G401.6 (cell line): ENCODE data around the gene SHE.
"Not testable (repeated sequence)": the region's sequence is repeated elsewhere in the genome, so short reads cannot be mapped to it uniquely, and the experiment has no call there.

Source experiments
- FAIRE-seq: peaks from 2 replicates; lab custom pipeline; 2012; peaks lifted over from hg19 to GRCh38; lab: Jason Lieb, UNC

SHE gene

DNA sequence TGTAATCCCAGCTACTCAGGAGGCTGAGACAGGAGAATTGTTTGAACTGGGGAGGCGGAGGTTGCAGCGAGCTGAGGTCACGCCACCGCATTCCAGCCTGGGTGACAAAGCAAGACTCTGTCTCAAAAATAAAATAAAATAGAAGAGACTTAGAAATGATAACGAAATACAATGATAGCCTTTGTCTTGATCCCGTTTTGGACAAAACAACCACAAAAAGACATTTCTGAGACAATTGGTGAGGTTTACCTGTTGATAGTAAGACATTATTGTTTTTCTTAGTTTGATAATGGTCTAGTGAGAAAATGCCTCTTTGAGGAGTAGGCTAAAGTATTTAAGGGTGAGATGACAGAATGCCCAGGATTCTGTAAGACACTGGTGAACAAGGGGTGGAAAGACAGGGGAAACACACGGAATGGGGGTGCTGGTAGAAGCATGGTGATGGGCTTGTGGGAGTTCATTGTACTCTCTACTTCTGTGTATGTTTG, 11.9 kb upstream of the SHE start:
- no peak for FAIRE-seq

DNA sequence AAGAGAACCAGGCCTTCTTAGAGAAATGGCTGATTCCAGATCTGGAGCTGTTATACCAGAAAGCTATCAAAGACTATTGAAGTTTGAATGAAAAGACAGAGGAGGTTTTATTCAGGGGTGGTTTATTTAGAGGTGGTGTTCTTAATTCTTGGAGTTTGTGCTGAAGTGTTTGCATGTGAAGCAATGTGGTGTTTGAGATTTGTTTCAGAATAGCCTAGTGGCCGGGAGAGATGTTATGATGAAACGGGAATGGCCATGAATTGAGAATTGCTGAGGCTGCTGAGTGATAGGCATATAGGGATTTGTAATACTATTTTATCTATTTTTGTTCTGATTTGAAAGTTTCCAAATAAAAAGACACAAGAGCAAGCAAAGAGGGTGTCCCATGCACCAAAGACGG, 10.5 kb upstream of the SHE start:
- FAIRE-seq, result no peak

GRCh38 chr1:154503898-154504297, 1.7 kb upstream of the SHE start:
- FAIRE-seq, result no peak

GRCh38 chr1:154502744-154503115, 518 bp upstream of the SHE start:
- FAIRE-seq, result no peak

DNA sequence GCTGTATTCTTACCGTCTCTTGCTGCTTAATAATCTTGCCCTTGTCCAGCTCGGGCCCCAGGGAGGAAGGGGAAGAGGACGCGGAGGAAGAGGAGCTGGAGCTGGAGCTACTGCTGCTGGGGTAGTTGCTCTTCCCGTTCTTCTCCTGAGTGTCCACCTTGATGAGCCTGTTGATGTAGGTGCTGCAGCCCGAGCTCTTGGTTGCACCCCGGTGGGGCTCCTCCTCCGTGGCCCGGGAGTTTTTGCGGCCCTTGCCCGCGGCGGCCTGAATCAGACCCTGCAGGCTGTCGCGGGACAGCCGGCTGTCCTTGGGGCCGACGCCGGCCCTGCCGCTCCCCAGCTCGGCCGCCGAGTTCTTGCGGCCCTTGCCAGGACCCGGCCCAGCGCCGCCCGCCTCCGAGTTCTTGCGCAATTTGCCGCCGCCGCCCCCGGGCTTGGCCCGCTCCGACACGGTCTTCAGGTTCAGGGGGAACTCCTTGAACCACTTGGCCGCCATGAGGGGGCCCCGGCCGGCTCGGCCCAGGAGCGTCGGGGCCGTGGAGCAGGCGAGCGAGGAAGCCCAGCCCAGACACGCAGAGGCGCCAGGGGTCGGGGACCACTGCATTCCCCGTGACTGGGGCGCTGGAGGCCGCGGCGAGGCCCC, 668 bp downstream of the SHE start:
- FAIRE-seq, result no peak

- FAIRE-seq, result no peak
Measured at GRCh38 chr1:154500533-154500932, 1.7 kb downstream of the SHE start.

GRCh38 chr1:154499446-154499845, 2.8 kb downstream of the SHE start:
- no peak for FAIRE-seq

- FAIRE-seq, result no peak
Measured at GRCh38 chr1:154497026-154497806, 5.0 kb downstream of the SHE start.

DNA sequence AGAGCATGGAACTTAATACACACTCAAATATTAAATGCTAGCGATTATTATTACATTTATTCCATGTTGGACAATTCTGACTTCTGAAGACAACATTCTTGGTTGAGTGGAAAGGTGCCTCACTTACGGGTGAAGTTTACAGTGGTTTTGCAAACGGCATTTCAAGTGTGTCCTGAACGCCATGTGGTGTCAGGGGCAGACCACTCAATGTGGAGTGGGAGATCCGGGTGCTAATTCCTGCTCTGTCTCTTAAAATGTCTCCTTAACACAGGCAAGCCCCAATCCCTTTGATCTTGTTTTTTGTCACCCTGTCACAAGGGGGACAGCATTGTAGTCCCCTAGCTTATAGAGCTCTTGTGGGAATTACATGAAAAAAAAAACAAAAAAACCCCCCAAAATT, 5.8 kb downstream of the SHE start:
- FAIRE-seq, result no peak

GRCh38 chr1:154495496-154496273, 6.5 kb downstream of the SHE start:
- no peak for FAIRE-seq

DNA sequence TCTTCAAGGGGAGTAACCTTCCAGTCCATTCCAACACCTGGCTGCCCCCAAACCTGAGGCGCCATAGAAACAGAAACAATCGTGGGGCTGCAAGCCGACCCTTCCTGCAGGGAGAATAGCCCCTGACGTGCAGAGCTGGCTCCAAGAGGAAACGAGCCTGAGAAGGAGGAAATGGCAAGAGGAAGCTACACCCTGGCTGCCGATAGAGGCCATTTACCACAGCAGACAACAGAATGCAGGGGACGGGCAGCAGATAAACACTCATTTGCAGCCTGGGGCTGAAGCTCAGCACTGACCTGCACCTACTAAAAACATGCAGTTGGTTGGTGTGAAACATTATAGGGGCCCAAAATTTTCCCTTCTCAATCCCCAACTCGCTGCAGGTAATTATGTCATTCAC, 8.9 kb downstream of the SHE start:
- FAIRE-seq, result no peak

- no peak for FAIRE-seq
Measured at GRCh38 chr1:154492115-154492514, 10.1 kb downstream of the SHE start.

DNA sequence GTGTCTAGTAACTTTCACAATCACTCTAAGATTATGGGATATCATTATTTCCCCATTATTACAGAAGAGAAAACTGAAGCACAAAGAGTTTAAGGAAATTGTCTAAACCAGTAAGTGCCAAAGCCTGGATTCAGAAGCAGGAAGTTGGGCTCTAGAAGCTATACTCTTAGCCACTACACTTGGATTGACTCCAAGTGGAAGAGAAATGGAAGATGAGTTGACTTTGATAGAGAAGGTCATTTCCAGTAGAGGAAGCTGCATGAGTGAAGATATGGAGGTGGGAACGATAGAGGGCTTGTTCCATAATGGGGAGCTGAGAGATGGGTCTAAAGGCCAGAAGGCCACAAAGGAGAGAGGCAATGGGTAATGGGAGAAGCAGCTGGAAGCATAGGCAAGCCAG, 11.9 kb downstream of the SHE start:
- FAIRE-seq, result no peak

DNA sequence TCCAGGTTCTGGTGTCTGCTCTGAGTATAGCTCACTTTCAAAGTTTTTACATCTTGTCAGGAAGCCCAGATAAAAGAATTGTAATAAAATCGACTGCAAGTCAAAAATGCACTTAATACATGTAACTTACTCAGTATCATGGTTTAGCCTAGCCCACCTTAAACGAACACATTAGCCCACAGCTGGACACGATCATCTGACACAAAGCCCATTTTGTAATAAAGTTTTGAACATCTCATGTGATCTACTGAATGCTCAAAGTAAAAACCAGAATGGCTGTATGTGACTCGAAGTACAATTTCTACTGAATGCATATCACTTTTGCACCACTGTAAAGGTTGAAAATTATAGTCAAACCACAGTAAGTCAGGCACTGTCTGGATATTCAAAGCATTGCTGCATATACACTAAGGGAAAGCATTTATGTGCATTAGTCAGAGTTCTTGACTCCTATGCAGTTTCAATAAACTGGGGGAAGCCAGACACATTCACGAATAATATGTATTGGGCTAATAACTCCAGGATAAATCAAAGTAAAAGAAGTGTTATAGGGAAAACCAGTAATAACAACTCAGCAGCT, 12.4 kb downstream of the SHE start:
- no peak for FAIRE-seq

DNA sequence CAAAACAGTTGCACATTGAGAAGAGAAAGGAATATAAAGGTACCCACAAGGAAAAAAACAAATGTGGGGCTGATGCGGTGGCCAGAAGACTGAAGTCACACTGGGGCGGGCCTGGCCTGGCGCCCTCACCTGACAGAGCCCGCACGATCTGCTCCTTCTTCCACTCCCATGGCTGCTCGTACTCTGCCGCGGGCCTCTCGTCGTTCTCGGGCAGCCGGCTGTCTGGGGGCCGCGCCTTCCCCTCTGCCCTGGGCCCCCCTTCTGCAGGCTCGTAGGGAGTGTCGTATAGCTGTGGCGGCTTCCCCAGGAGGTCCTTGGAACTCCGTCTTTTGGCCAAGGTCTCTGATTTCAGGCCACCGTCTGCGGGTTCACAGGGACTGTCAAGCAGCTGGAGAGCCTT, 13.3 kb downstream of the SHE start:
- no peak for FAIRE-seq

DNA sequence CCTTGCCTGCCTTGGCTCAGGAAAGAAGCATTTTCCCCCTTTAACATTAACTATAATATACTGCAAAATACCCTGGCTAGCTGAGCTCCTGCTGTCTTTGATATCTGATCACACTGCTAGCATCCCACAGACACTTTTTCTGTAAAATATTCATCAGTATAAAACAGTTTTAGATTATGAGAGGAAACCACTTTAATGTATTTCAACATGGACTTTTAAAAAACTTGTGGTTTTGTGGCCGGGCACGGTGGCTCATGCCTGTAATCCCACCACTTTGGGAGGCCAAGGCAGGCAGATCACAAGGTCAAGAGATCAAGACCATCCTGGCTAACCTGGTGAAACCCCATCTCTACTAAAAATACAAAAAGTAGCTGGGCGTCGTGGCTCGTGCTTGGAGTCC, 15.5 kb downstream of the SHE start:
- not testable (repeated sequence) for FAIRE-seq

DNA sequence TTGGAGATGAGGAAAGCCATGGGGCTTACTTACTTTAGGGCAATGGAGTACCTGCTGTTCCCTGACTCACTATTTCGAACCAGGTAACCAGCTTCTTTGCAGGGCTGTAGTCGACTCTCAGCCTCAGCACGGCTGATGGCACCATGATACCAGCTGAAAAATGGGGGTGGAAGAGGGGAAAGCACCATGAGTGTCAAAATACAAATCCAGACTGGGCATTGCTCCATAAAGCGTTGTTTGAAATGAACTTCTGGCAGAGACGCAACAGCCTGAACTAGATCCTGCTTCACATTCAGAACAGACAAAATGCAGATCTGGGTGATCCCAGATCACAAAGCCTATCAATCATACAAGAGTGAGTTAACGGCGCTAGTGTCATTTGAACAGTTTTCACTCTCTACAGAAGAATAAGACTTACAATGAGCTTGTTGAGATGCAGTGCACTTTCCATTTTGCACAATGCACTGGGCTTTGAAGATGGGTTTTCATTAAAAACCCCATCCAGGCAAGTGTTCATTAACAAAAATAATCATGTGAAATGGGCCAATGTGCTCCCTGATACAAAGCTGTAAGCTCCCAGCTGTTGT, 16.2 kb downstream of the SHE start:
- FAIRE-seq, result no peak

GRCh38 chr1:154485106-154485505, 17.1 kb downstream of the SHE start:
- FAIRE-seq, result no peak

DNA sequence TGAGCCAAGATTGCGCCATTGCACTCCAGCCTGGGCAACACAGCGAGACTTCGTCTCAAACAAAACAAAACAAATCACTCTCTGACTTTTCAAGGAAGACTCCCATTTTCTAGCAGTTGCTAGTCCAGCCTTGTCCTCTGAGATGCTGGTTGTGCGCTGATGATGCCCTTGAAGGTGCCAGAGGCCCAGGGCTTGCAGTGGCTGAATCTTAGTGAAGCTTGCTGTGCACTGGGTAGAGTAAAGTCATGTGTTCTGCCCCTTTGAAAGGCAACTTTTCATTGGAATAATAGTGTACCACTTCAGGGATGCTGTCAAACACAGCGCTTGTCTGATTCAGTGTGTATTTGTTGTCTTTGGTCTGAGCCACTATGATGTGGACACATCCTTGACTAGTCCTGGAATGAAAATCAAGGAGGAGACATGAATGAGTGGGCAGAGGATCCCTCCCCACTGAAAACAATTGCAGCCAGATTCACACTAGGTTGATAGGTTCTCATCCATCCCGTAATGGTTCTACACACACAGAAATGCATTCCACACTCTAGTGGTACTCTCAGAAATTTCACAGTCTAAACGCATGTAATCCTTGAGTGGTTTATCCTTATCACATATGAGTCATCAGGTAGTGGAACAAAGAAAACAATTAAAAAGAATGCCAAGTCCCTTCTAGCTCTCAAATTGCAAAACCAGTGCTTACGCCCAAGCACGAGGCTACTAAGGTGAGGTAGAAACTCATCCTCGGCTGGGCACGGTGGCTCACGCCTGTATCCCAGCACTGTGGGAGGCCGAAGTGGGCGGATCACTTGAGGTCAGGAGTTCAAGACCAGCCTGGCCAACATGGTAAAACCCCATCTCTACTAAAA, 18.0 kb downstream of the SHE start:
- FAIRE-seq, result no peak

GRCh38 chr1:154481053-154481452, 21.2 kb downstream of the SHE start:
- FAIRE-seq, result no peak

GRCh38 chr1:154479764-154480421, 22.3 kb downstream of the SHE start:
- peak; percentile 97 for FAIRE-seq
